HCT116 (cell line): Measurements from ENCODE around the gene GJC3. TPM values are rescaled to one million over a fixed set of nuclear protein-coding genes. Genes with fewer than 3 reads are reported as not detected.
"Not testable (repeated sequence)": the region's sequence is repeated elsewhere in the genome, so short reads cannot be mapped to it uniquely, and the experiment has no call there.

ENCODE experiments used
- ATAC-seq: fragments of 200-7000 bp; cut with Tn5 transposase; 2 replicates; pipeline ENCODE4 v1.9.1; 2020; ENCODE audit warnings: mild to moderate bottlenecking, moderate library complexity
- BruUV-seq: library from RNA; stranded (reverse); fragments of 400-500 nt; replicated peaks from 2 replicates; lab custom pipeline; 2021; lab: Mats Ljungman, UMichigan
- CTCF ChIA-PET: fragments of 300-600 bp; sonication (Branson Sonifier 250); formaldehyde crosslinking; loops from one replicate; lab custom pipeline; 2021; ENCODE audit warnings: antibody characterized with exemption; lab: Charles Lee
- POLR2A ChIA-PET: fragments of 300-600, 350-600 bp; sonication (Branson Sonifier 250); formaldehyde crosslinking; loops from one replicate; lab custom pipeline; 2021; ENCODE audit warnings: antibody characterized with exemption; lab: Charles Lee
- RAD21 ChIA-PET, 2 experiments: fragments of 300-600 bp; sonication (Branson Sonifier 250); formaldehyde crosslinking; loops; one replicate each; lab custom pipeline; 2023; ENCODE audit warnings: low total read pairs in 2 of 2; ENCODE audit not compliant: uncharacterized antibody in 2 of 2, unreplicated experiment in 2 of 2, low non-redundant PET in 1 of 2; lab: Charles Lee
- DNase-seq: peaks from one replicate; pipeline ENCODE4 v3.0.0-alpha.2; 2010; ENCODE audit warnings: low read depth, low spot score
- H2AFZ ChIP-seq: fragments of 200-600 bp; shearing (Covaris generic), sonication (generic); 2 replicates; pipeline ENCODE4 v1.6.1; 2017; ENCODE audit warnings: low read depth, mixed run types, mixed read lengths, antibody characterized with exemption, low read length; ENCODE audit not compliant: poor library complexity, severe bottlenecking
- H3K27ac ChIP-seq: 2 replicates; pipeline ENCODE4 v1.5.1; 2012; ENCODE audit warnings: low read depth, low read length
- H3K27me3 ChIP-seq: fragments of 200-600 bp; sonication (generic); 2 replicates; pipeline ENCODE4 v1.6.1; 2016; ENCODE audit warnings: mixed run types, low read length, mixed read lengths; ENCODE audit not compliant: insufficient read depth
- H3K36me3 ChIP-seq, 2 experiments: fragments of 200-500 bp in 1 of 2; fragments of 200-600 bp in 1 of 2; sonication (Bioruptor generic) in 1 of 2; sonication (generic) in 1 of 2; 2 replicates each; pipeline versions ENCODE4 v1.5.1 to v1.6.1; 2014 to 2016; ENCODE audit warnings: low read length in 2 of 2, inconsistent platforms in 1 of 2, mixed read lengths in 1 of 2, mixed run types in 1 of 2; ENCODE audit not compliant: insufficient read depth in 2 of 2, control insufficient read depth in 1 of 2
- H3K4me1 ChIP-seq, 2 experiments: fragments of 200-600 bp in 1 of 2; sonication (generic) in 1 of 2; 2 replicates each; pipeline versions ENCODE4 v1.5.1 to v1.6.1; 2012 to 2017; ENCODE audit warnings: low read length in 2 of 2, inconsistent platforms in 1 of 2, mild to moderate bottlenecking in 1 of 2, mixed read lengths in 1 of 2, mixed run types in 1 of 2, moderate library complexity in 1 of 2; ENCODE audit not compliant: insufficient read depth in 2 of 2, control insufficient read depth in 1 of 2
- H3K4me2 ChIP-seq: fragments of 200-600 bp; sonication (generic); 2 replicates; pipeline ENCODE4 v1.6.1; 2017; ENCODE audit warnings: mixed run types, low read length, mixed read lengths
- H3K4me3 ChIP-seq, 2 experiments: fragments of 200-600 bp in 1 of 2; sonication (generic) in 1 of 2; replicated peaks in 1 of 2; 2 replicates each; pipeline ENCODE4 v1.5.1; 2011 to 2016; ENCODE audit warnings: low read length in 2 of 2, control low read depth in 1 of 2, low read depth in 1 of 2, mild to moderate bottlenecking in 1 of 2, mixed read lengths in 1 of 2, mixed run types in 1 of 2
- H3K79me2 ChIP-seq: fragments of 200-600 bp; sonication (generic); 2 replicates; pipeline ENCODE4 v1.6.1; 2017; ENCODE audit warnings: mild to moderate bottlenecking, mixed run types, low read length, moderate library complexity, mixed read lengths; ENCODE audit not compliant: insufficient read depth
- H3K9ac ChIP-seq: fragments of 200-600 bp; sonication (generic); 2 replicates; pipeline ENCODE4 v1.6.1; 2016; ENCODE audit warnings: low read length, mixed read lengths
- H3K9me2 ChIP-seq: fragments of 200-600 bp; sonication (generic), shearing (Covaris generic); 2 replicates; pipeline ENCODE4 v1.6.1; 2017; ENCODE audit warnings: mixed run types, mild to moderate bottlenecking, moderate library complexity; ENCODE audit not compliant: insufficient read depth
- H3K9me3 ChIP-seq, 2 experiments: fragments of 200-500 bp in 1 of 2; fragments of 200-600 bp in 1 of 2; sonication (Bioruptor generic) in 1 of 2; sonication (generic) in 1 of 2; 2 replicates each; pipeline ENCODE4 v1.6.1; 2014 to 2017; ENCODE audit warnings: low read length in 2 of 2, mixed read lengths in 2 of 2, inconsistent platforms in 1 of 2, low read depth in 1 of 2, mild to moderate bottlenecking in 1 of 2, mixed run types in 1 of 2, moderate library complexity in 1 of 2; ENCODE audit not compliant: control insufficient read depth in 1 of 2, insufficient read depth in 1 of 2
- H4K20me1 ChIP-seq: fragments of 200-600 bp; sonication (generic), shearing (Covaris generic); 2 replicates; pipeline ENCODE4 v1.6.1; 2017; ENCODE audit warnings: mixed run types, mild to moderate bottlenecking, moderate library complexity; ENCODE audit not compliant: insufficient read depth
- ELF1 ChIP-seq: IDR thresholded peaks from 2 replicates; pipeline ENCODE4 v1.6.1; 2012; ENCODE audit warnings: low read depth, borderline replicate concordance
- POLR2A ChIP-seq: IDR thresholded peaks from 2 replicates; pipeline ENCODE4 v1.7.0; 2011; ENCODE audit warnings: borderline replicate concordance; ENCODE audit not compliant: insufficient read depth, insufficient read length; ENCODE audit errors: extremely low read depth
- SP1 ChIP-seq: IDR thresholded peaks from 2 replicates; pipeline ENCODE4 v1.6.1; 2012; ENCODE audit warnings: low read depth
- SRF ChIP-seq: IDR thresholded peaks from 2 replicates; pipeline ENCODE4 v1.6.1; 2012; ENCODE audit warnings: low read depth
- intact Hi-C: fragments of 100-400 bp; cut with micrococcal nuclease; formaldehyde crosslinking; loops from 2 replicates; pipeline ENCODE4 v1.10.0; 2022
- total RNA-seq: library from RNA; stranded (reverse); gene quantifications from one replicate; pipeline ENCODE4 v1.2.1, GENCODE V29; 2021; ENCODE audit not compliant: unreplicated experiment
- TF ChIP-seq, protein P1 (sequence below): IDR thresholded peaks from 2 replicates; pipeline ENCODE4 v1.6.1; 2012

GJC3 gene
- total RNA-seq, 1 experiment from 2014 or later = 0.76 TPM

DNA sequence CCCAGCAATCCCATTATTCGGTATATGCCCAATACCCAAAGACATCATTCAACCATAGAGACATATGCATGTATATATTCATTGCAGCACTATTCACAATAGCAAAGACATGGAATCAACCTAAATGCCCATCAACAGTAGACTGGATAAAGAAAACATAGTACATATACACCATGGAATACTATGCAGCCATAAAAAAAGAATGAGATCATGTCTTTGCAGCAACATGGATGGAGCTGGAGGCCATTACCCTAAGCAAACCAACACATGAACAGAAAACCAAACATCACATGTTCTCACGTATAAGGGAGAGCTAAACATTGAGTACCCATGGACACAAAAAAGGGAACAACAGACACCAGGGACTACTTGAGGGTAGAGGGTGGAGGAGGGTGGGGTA is 39.1 kb downstream of the GJC3 start:
- H2AFZ ChIP-seq, BruUV-seq, H3K4me1 ChIP-seq, H3K9me3 ChIP-seq, RAD21 ChIA-PET, H4K20me1 ChIP-seq, H3K79me2 ChIP-seq, H3K27me3 ChIP-seq, H3K4me2 ChIP-seq, H3K36me3 ChIP-seq, POLR2A ChIA-PET, DNase-seq, H3K9me2 ChIP-seq, intact Hi-C loops, H3K27ac ChIP-seq, H3K9ac ChIP-seq, ATAC-seq, CTCF ChIA-PET, H3K4me3 ChIP-seq: not testable (repeated sequence)

DNA sequence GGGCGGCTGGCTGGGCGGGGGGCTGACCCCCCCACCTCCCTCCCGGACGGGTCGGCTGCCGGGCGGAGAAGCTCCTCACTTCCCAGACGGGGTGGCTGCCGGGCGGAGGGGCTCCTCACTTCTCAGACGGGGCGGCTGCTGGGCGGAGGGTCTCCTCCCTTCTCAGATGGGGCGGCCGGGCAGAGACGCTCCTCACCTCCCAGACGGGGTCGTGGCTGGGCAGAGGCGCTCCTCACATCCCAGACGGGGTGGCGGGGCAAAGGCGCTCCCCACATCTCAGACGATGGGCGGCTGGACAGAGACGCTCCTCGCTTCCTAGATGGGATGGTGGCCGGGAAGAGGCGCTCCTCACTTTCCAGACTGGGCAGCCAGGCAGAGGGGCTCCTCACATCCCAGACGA is 41.1 kb downstream of the GJC3 start:
- H3K4me1 ChIP-seq, BruUV-seq, H3K79me2 ChIP-seq, CTCF ChIA-PET, RAD21 ChIA-PET, H3K36me3 ChIP-seq, ATAC-seq, H3K9me3 ChIP-seq, H4K20me1 ChIP-seq, H3K9ac ChIP-seq, H2AFZ ChIP-seq, H3K27ac ChIP-seq, POLR2A ChIA-PET, H3K27me3 ChIP-seq, DNase-seq, H3K4me2 ChIP-seq, H3K4me3 ChIP-seq, H3K9me2 ChIP-seq, intact Hi-C loops: not testable (repeated sequence)

DNA sequence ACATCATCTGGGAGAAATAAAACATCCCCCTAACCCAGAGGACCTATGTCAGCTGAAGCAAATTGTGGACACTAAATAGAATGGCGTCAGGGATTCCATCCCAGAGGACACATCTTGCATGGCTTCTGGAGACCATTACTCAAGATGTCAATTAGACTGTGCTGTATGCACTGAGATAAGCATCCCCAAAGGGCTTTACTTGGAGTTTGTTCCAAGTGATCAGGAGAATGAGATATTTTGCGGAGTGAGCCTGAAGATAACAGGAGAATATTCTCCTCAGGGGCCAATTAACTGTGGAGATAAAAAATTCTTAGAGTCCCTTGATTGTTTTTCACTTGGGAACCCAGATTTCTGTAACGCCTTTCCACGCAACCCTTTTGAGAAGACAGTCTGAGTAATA is 48.0 kb downstream of the GJC3 start:
- ChIA-PET POLR2A (no interaction called here), RAD21 (no interaction called here), CTCF (no interaction called here)
- Histone ChIP-seq H2AFZ (no peak overlapping the region), H3K9ac (no peak overlapping the region), H4K20me1 (no peaks in the 10 kb centered on the region), H3K36me3 (no peaks in the 10 kb centered on the region), H3K9me2 (no peaks in the 10 kb centered on the region), H3K4me3 (no peak overlapping the region), H3K4me1 (no peaks in the 10 kb centered on the region), H3K27ac (no peak overlapping the region), H3K27me3 (peaks cover 5% of the 10 kb centered on the region; the same call in 1 of the 2 replicates), H3K4me2 (no peak overlapping the region), H3K79me2 (no peaks in the 10 kb centered on the region), H3K9me3 (no peaks in the 10 kb centered on the region)
- BruUV-seq = no TSS peak
- intact Hi-C loops = no loop called here
- TF ChIP-seq SRF = no peak
- TF ChIP-seq ELF1 = no peak
- TF ChIP-seq, protein P1, sequence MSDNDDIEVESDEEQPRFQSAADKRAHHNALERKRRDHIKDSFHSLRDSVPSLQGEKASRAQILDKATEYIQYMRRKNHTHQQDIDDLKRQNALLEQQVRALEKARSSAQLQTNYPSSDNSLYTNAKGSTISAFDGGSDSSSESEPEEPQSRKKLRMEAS = no peak
- TF ChIP-seq SP1 = no peak
- TF ChIP-seq POLR2A = no peak
- ATAC-seq (no peak), DNase-seq (no peak)
